ENCODE measurements around the gene MAP2. TPM values are rescaled to one million over a fixed set of nuclear protein-coding genes. Genes with fewer than 3 reads are reported as not detected.

Gene MAP2
- total RNA-seq, 2 experiments from 2014 or later: 0.34 to 0.39 TPM

GRCh38 chr2:209523041-209523740 lies 99.3 kb downstream of the MAP2 start:
- ATAC-seq (no peak), DNase-seq (no peak)
- Mint-ChIP-seq H3K27me3 (no peaks in the 10 kb centered on the region), H3K36me3 (ENCODE audit: low read depth) (no peaks in the 10 kb centered on the region), H3K9me3 (ENCODE audit: low read depth) (no peaks in the 10 kb centered on the region), H3K27ac (no peak overlapping the region), H3K4me1 (peaks cover 21% of the 10 kb centered on the region), H3K4me3 (no peak overlapping the region)
- POLR2A ChIA-PET: interaction anchor here (0.5 kb wide), 1 partner anchor 30 kb away, joined by 3 read pairs; no protein-coding TSS in a partner anchor
- intact Hi-C loops (cut with DNase I, micrococcal nuclease): no loop called here
- CTCF ChIA-PET: interaction anchor here (1.0 kb wide), 1 partner anchor 9 kb away, joined by 4 read pairs; no protein-coding TSS in a partner anchor

GRCh38 chr2:209523867-209524266 lies 100.0 kb downstream of the MAP2 start:
- POLR2A ChIA-PET: no interaction called here
- peaks cover 21% of the 10 kb centered on the region for H3K4me1 Mint-ChIP-seq
- H3K27ac Mint-ChIP-seq: no peak overlapping the region
- intact Hi-C loops (cut with DNase I, micrococcal nuclease): no loop called here
- H3K27me3 Mint-ChIP-seq: no peaks in the 10 kb centered on the region
- DNase-seq (no peak), ATAC-seq (no peak)
- H3K9me3 Mint-ChIP-seq (ENCODE audit: low read depth): no peaks in the 10 kb centered on the region
- no peak overlapping the region for H3K4me3 Mint-ChIP-seq
- CTCF ChIA-PET: interaction anchor here (0.7 to 1.0 kb wide), 2 partner anchors 10 kb away, joined by 3 to 4 read pairs; no protein-coding TSS in a partner anchor
- H3K36me3 Mint-ChIP-seq (ENCODE audit: low read depth): no peaks in the 10 kb centered on the region

- Mint-ChIP-seq H3K4me3 (no peak overlapping the region), H3K9me3 (ENCODE audit: low read depth) (no peaks in the 10 kb centered on the region), H3K27ac (no peak overlapping the region), H3K36me3 (ENCODE audit: low read depth) (no peaks in the 10 kb centered on the region), H3K4me1 (peaks cover 21% of the 10 kb centered on the region), H3K27me3 (no peaks in the 10 kb centered on the region)
- ChIA-PET POLR2A (no interaction called here), CTCF (interaction anchor here (0.6 to 0.9 kb wide), 2 partner anchors 19 to 54 kb away, joined by 3 read pairs; no protein-coding TSS in a partner anchor)
- DNase-seq (no peak), ATAC-seq (no peak)
- intact Hi-C loops (cut with DNase I, micrococcal nuclease): no loop called here
Measured at GRCh38 chr2:209525331-209525730, 101.5 kb downstream of the MAP2 start.

- Mint-ChIP-seq H3K27ac (no peak overlapping the region), H3K27me3 (no peaks in the 10 kb centered on the region)
Measured at GRCh38 chr2:209525834-209526281, 102.0 kb downstream of the MAP2 start.

GRCh38 chr2:209526561-209526960 lies 102.7 kb downstream of the MAP2 start:
- ChIA-PET POLR2A (interaction anchor here (0.7 kb wide), 1 partner anchor 114 kb away, joined by 3 read pairs; no protein-coding TSS in a partner anchor), CTCF (no interaction called here)
- Mint-ChIP-seq H3K4me1 (peaks cover 21% of the 10 kb centered on the region), H3K27me3 (no peaks in the 10 kb centered on the region), H3K27ac (no peak overlapping the region), H3K36me3 (ENCODE audit: low read depth) (no peaks in the 10 kb centered on the region), H3K4me3 (no peak overlapping the region), H3K9me3 (ENCODE audit: low read depth) (no peaks in the 10 kb centered on the region)
- ATAC-seq: no peak
- no peak for DNase-seq
- intact Hi-C loops (cut with DNase I, micrococcal nuclease): no loop called here

More at GRCh38 chr2:209525834-209526281, 102.0 kb downstream of the MAP2 start:
- no peak for DNase-seq
- ChIA-PET POLR2A (no interaction called here), CTCF (interaction anchor here (0.6 kb wide), 1 partner anchor 54 kb away, joined by 3 read pairs; no protein-coding TSS in a partner anchor)
- Mint-ChIP-seq H3K36me3 (ENCODE audit: low read depth) (no peaks in the 10 kb centered on the region), H3K4me1 (peaks cover 21% of the 10 kb centered on the region), H3K4me3 (peak overlapping the region; percentile 7), H3K9me3 (ENCODE audit: low read depth) (no peaks in the 10 kb centered on the region)
- ATAC-seq: no peak
- intact Hi-C loops (cut with DNase I, micrococcal nuclease): no loop called here

GRCh38 chr2:209529579-209529978 lies 105.7 kb downstream of the MAP2 start:
- H3K27ac Mint-ChIP-seq: no peak overlapping the region
- POLR2A ChIA-PET: no interaction called here
- ATAC-seq (no peak), DNase-seq (no peak)
- H3K4me3 Mint-ChIP-seq: no peak overlapping the region
- CTCF ChIA-PET: no interaction called here
- H3K27me3 Mint-ChIP-seq: no peaks in the 10 kb centered on the region
- no peaks in the 10 kb centered on the region for H3K9me3 Mint-ChIP-seq (ENCODE audit: low read depth)
- intact Hi-C loops (cut with DNase I, micrococcal nuclease): no loop called here
- peaks cover 21% of the 10 kb centered on the region for H3K4me1 Mint-ChIP-seq
- H3K36me3 Mint-ChIP-seq (ENCODE audit: low read depth): no peaks in the 10 kb centered on the region

GRCh38 chr2:209532321-209532720 lies 108.5 kb downstream of the MAP2 start:
- intact Hi-C loops (cut with DNase I, micrococcal nuclease): no loop called here
- CTCF ChIA-PET: interaction anchor here (0.8 kb wide), 1 partner anchor 83 kb away, joined by 3 read pairs; no protein-coding TSS in a partner anchor
- Mint-ChIP-seq H3K36me3 (ENCODE audit: low read depth) (no peaks in the 10 kb centered on the region), H3K27ac (no peak overlapping the region), H3K4me1 (peaks cover 4% of the 10 kb centered on the region), H3K27me3 (no peaks in the 10 kb centered on the region), H3K9me3 (ENCODE audit: low read depth) (no peaks in the 10 kb centered on the region), H3K4me3 (no peak overlapping the region)
- DNase-seq (no peak), ATAC-seq (no peak)
- POLR2A ChIA-PET: interaction anchor here (0.6 kb wide), 1 partner anchor 377 kb away, joined by 3 read pairs; no protein-coding TSS in a partner anchor

GRCh38 chr2:209533391-209533790 lies 109.5 kb downstream of the MAP2 start:
- no peaks in the 10 kb centered on the region for H3K36me3 Mint-ChIP-seq (ENCODE audit: low read depth)
- intact Hi-C loops (cut with DNase I, micrococcal nuclease): no loop called here
- no peaks in the 10 kb centered on the region for H3K27me3 Mint-ChIP-seq
- H3K4me3 Mint-ChIP-seq: no peak overlapping the region
- ChIA-PET CTCF (no interaction called here), POLR2A (no interaction called here)
- H3K27ac Mint-ChIP-seq: no peak overlapping the region
- H3K4me1 Mint-ChIP-seq: no peaks in the 10 kb centered on the region
- H3K9me3 Mint-ChIP-seq (ENCODE audit: low read depth): no peaks in the 10 kb centered on the region
- ATAC-seq (no peak), DNase-seq (no peak)

- no peaks in the 10 kb centered on the region for H3K9me3 Mint-ChIP-seq (ENCODE audit: low read depth)
- DNase-seq: no peak
- no peaks in the 10 kb centered on the region for H3K27me3 Mint-ChIP-seq
- no peaks in the 10 kb centered on the region for H3K4me1 Mint-ChIP-seq
- intact Hi-C loops (cut with DNase I, micrococcal nuclease): no loop called here
- CTCF ChIA-PET: interaction anchor here (1.0 to 1.3 kb wide), 2 partner anchors 101 to 427 kb away, joined by 3 to 4 read pairs; no protein-coding TSS in a partner anchor
- no peaks in the 10 kb centered on the region for H3K36me3 Mint-ChIP-seq (ENCODE audit: low read depth)
- POLR2A ChIA-PET: no interaction called here
- no peak overlapping the region for H3K27ac Mint-ChIP-seq
- ATAC-seq: no peak
- no peak overlapping the region for H3K4me3 Mint-ChIP-seq
Measured at GRCh38 chr2:209534228-209534627, 110.4 kb downstream of the MAP2 start.

GRCh38 chr2:209536363-209536762 lies 112.5 kb downstream of the MAP2 start:
- no peaks in the 10 kb centered on the region for H3K9me3 Mint-ChIP-seq (ENCODE audit: low read depth)
- H3K27me3 Mint-ChIP-seq: no peaks in the 10 kb centered on the region
- H3K4me1 Mint-ChIP-seq: no peaks in the 10 kb centered on the region
- CTCF ChIA-PET: no interaction called here
- intact Hi-C loops (cut with DNase I, micrococcal nuclease): no loop called here
- POLR2A ChIA-PET: interaction anchor here (0.6 kb wide), 1 partner anchor 24 kb away, joined by 3 read pairs; no protein-coding TSS in a partner anchor
- DNase-seq (no peak), ATAC-seq (no peak)
- no peaks in the 10 kb centered on the region for H3K36me3 Mint-ChIP-seq (ENCODE audit: low read depth)
- no peak overlapping the region for H3K4me3 Mint-ChIP-seq
- H3K27ac Mint-ChIP-seq: no peak overlapping the region

GRCh38 chr2:209547726-209548125 lies 123.9 kb downstream of the MAP2 start:
- H3K27me3 Mint-ChIP-seq: no peaks in the 10 kb centered on the region
- no peak overlapping the region for H3K27ac Mint-ChIP-seq
- ATAC-seq (no peak), DNase-seq (no peak)
- no peaks in the 10 kb centered on the region for H3K4me1 Mint-ChIP-seq
- H3K9me3 Mint-ChIP-seq (ENCODE audit: low read depth): no peaks in the 10 kb centered on the region
- intact Hi-C loops (cut with DNase I, micrococcal nuclease): no loop called here
- ChIA-PET POLR2A (no interaction called here), CTCF (no interaction called here)
- H3K36me3 Mint-ChIP-seq (ENCODE audit: low read depth): no peaks in the 10 kb centered on the region
- H3K4me3 Mint-ChIP-seq: no peak overlapping the region

GRCh38 chr2:209549589-209549988 lies 125.7 kb downstream of the MAP2 start:
- no peak overlapping the region for H3K4me3 Mint-ChIP-seq
- no peaks in the 10 kb centered on the region for H3K4me1 Mint-ChIP-seq
- no peaks in the 10 kb centered on the region for H3K27me3 Mint-ChIP-seq
- ATAC-seq (no peak), DNase-seq (no peak)
- CTCF ChIA-PET: no interaction called here
- H3K9me3 Mint-ChIP-seq (ENCODE audit: low read depth): no peaks in the 10 kb centered on the region
- H3K27ac Mint-ChIP-seq: no peak overlapping the region
- H3K36me3 Mint-ChIP-seq (ENCODE audit: low read depth): no peaks in the 10 kb centered on the region
- POLR2A ChIA-PET: no interaction called here
- intact Hi-C loops (cut with DNase I, micrococcal nuclease): no loop called here

Data from activated CD4-positive, alpha-beta T cell treated with anti-CD3 and anti-CD28 coated beads for 36 hours (primary cell).